HG03439 (cell line): ENCODE data around the gene TMEM145.
A peak's percentile ranks its signal among the peaks of the same experiment; 100 is the strongest.
"Not testable (repeated sequence)": the region's sequence is repeated elsewhere in the genome, so short reads cannot be mapped to it uniquely, and the experiment has no call there.

Source experiments
- ATAC-seq: cut with Tn5 transposase; IDR thresholded peaks from one replicate; pipeline ENCODE4 v1.9.1; 2021; ENCODE audit warnings: mild to moderate bottlenecking, moderate library complexity; ENCODE audit not compliant: unreplicated experiment

TMEM145 gene

GRCh38 chr19:42313840-42314755 lies 989 bp downstream of the TMEM145 start:
- no peak for ATAC-seq

GRCh38 chr19:42315024-42315423 lies 1.9 kb downstream of the TMEM145 start:
- ATAC-seq, result no peak

GRCh38 chr19:42316223-42317211 lies 3.4 kb downstream of the TMEM145 start:
- no peak for ATAC-seq

DNA sequence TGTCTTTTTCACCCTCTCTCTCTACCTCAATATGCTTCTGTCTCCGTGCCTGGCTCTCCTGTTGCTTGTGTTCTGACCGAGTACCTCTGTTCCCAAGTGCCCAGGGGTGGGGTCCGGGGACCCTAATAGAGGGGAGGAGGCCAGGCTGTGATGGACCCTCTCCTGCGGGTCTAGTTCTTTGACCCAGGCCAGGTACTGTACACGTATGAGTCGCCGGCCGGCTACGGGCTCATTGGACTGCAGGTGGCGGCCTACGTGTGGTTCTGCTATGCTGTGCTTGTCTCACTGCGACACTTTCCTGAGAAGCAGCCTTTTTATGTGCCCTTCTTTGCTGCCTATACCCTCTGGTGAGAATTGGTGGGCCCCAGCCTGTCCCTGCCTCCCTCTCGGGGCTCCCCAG lies 4.4 kb downstream of the TMEM145 start:
- ATAC-seq, result no peak

DNA sequence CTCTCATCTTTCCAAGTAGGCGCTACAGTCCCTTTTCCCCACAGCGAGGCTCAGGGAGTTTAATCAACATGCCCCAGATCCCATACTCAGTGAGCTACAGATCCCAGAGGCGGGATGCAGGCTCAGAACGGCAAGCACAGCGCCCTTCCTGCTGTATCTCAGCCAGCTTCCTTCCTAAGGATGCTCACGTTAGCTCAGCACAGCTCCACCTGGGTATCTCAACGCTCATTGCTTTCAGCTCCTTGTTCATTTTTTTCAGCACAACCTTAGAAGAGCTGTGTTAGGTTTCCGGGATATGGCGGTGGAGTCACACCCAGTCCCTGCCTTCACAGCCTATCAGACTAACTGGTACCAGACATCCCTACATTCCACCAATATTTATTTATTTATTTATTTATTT lies 9.2 kb downstream of the TMEM145 start:
- no peak for ATAC-seq

DNA sequence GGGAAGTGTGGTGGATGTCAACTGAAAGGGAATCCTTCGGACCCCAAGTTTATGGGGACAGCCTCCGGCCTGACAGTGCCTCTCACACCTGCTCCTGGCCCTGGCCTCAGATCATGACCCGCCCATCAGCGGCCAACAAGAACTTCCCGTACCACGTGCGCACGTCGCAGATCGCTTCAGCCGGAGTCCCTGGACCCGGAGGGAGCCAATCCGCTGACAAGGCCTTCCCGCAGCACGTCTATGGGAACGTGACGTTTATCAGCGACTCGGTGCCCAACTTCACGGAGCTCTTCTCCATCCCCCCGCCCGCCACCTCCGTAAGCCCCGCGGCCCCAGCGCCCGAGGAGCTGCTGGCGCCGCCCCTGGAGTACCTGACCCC lies 10.4 kb downstream of the TMEM145 start:
- no peak for ATAC-seq

DNA sequence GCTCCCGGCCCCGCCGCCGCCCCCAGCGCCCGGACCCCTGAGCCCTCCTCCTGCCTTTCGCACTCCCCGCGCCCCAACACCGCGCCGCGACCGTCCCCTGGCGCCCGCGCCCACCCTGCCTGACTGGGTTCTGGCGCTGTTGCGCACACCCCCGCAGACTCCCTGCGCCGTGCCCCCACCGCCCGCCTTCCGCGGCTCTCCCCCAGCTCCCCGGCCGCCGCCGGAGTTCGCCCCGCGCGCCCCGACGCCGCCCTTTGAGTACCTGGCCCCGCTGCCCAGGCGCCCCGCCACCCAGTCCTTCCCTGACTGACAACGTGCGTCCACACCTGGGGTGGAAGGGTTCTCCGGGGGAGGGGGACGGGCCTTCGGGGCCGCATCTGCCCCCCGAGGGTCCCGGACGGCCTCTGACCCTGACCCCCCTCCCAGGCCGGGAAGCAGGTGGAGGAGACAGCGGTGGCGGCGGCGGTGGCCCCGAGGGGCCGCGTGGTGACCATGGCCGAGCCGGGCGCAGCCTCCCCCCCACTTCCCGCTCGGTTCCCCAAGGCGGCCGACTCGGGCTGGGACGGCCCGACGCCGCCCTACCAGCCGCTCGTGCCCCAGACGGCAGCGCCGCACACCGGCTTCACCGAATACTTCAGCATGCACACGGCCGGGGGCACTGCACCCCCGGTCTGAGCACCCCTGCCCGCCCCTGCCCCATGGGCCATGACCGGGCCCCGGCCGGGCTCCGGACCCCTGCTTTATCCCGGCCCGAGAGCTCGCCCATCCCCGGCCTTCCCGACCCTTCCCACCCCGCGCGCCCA lies 10.9 kb downstream of the TMEM145 start:
- ATAC-seq, result no peak

DNA sequence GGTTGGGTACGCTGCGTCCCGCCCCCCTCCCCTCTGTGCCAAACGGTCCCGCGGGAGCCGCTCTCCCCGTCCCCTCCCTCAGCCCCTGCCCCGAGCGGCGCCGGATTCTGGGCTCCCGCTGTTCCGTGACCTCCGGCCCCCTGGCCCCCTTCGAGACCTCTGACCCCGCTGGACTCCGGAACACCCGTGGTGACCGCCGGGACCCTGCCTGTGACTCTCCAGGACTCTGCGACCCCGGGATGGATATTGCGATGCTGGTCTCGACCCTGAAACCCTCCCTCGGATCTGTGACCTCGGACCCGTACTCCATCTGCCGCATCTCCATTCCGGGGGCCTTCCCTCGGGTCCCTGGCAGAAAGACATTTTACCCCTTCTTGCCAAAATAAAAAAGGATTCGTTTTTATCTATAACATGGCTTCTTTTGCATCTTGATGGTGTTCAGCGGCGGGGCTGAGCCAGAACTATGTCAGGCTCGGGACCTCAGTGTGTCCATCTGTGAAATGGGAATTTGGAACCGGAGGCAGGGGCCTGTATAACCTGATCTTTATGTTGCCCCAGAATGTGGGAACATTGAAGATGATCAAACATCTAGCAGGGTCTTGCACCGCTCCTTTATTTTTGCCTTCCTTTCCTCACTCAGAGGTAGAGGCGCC lies 11.7 kb downstream of the TMEM145 start:
- no peak for ATAC-seq

- ATAC-seq, result peak; percentile 89
These were observed 12.3 kb downstream of the TMEM145 start, which contains the start of gene MEGF8 for GRCh38 chr19:42325308-42325895. MEGF8 (plus strand) TSS chr19:42325635; CDS start chr19:42326244, 609 bp downstream.

DNA sequence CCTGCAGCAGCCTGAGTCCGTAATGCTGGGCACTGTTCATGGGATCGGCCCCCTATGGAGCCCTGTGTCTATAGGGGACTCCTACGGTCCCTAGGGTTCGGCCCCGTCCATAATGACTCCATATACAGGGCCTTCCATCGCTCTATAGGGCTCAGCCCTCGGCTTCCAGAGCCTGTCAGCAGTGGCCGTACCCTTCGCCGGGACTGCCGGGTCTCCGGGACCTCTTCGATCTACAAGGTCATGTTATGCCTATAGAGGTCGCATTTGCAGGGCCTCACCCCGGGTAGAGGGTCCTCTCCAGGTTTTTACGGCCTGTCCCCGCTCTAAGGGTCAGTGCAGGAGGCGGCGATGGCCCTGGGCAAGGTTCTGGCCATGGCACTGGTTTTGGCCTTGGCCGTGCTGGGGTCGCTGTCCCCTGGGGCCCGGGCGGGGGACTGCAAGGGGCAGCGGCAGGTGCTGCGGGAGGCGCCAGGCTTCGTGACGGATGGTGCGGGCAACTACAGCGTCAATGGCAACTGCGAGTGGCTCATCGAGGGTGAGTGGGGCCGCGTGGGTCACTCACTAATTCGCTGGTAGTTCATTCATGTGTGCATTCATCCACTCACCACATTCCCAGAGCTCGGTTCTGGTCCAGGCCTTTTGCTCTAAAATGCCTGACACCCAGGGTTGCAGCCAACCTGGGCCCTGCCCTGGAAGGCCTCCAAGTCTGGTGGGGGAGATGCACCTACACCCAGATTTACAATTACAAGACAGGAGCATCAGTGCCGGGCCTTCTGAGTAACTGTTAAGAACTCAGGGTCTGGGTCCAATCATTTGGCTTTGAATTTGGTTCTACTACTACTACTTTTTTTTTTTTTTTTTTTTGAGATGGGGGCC lies 13.0 kb downstream of the TMEM145 start:
- peak; percentile 18 for ATAC-seq

GRCh38 chr19:42326969-42327368 lies 13.9 kb downstream of the TMEM145 start:
- ATAC-seq, result no peak

- ATAC-seq, result no peak
These were observed 14.3 kb downstream of the TMEM145 start for GRCh38 chr19:42327381-42327780.

DNA sequence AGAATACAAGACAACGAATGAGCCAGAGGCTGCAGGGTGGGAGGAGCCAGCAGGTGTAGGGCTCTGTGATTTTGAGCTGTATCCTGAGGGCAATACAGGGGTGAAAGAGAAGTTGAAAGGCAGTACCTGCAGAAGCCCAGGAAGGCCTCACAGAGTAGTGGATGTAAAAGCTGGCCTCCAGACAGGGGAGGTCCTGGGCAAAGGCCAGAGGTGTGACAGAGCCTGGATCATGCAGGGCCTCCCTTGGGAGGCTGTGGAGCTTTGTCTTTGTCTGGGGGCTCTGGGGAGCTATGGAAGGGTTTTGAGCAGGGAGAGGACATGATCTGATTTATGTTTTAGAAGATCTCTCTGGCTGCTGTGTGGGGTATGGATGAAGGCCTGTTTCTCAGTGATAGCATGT lies 15.0 kb downstream of the TMEM145 start:
- ATAC-seq, result no peak

DNA sequence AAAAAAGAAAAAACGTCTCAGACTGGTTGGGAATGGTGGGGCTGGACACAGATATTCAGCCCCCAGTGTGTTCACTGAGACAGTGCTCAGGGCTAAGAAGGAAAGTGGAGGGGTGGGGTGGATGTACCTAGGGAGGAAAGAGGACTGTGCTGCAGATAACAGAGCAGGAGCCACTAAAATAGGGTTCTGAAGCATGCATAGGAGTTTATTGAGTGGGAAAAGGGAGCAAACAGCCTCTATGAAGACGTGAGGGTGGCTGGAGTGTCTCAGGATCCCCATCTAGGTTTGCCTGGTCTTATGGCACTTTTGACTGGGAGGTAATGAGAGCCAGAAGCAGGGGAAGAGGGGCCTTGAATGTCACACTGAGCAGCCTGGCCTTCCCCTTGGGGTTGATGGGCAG lies 15.7 kb downstream of the TMEM145 start:
- ATAC-seq, result no peak

DNA sequence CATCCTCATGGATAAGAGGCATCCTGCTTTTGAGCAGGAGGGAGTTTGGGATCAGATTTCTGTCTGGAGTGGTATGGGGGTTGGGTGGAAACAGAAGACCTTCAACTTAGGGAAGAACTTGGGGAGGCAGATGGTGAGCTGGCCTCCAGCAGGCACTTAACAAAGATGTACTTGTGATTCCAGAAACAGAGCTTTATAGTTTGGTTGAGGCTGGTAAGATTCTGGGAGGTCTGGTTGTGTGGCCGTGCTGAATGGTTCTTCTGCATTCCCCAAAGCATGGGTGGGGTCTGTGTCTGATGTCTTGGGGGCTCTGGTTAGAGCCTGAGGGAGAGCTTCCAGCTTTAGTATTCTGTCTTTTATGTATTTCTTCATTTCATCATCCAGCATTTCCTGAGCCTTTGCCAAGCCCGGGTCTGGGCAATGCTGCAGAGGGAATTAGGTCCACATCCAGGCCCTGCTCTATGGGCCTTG lies 17.2 kb downstream of the TMEM145 start:
- ATAC-seq, result no peak

GRCh38 chr19:42331333-42331732 lies 18.2 kb downstream of the TMEM145 start:
- ATAC-seq, result not testable (repeated sequence)

DNA sequence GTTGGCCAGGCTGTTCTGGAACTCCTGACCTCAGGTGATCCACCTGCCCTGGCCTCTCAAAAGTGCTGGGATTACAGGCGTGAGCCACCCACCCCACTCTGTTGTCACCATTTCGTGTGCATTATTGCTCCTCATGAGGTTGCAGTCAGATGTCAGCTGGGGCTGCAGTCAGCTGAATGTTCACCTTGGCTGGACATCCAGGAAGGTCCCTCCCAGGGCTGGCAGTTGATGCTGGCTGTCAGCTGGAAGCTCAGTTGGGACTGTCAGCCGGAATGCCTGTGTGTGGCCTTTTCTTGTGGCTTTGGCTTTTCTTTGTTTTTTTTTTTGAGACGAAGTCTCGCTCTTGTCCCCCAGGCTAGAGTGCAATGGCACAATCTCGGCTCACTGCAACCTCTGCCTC lies 18.9 kb downstream of the TMEM145 start:
- ATAC-seq, result no peak

DNA sequence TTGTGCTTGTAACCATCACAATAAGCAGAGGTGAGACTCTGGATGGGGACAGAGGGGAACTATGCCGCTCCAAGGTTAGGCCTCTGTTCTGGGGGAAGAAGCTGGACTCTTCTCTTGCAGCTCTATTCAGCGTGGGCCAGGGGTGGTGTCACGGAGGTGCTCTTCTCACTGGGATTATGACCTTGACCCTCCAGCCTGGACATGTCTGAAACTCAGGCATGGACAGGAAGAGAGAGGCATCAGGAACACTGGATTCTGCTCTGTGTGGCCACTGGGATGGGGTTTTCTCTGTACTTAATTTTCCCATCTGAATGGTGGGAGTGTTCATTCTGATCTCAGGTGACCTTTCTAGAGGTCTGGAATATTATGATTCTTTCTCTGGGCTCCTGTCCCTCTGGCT lies 19.9 kb downstream of the TMEM145 start:
- no peak for ATAC-seq
